GM21447 (cell line): ENCODE measurements around the gene CPNE2.
A peak's percentile ranks its signal among the peaks of the same experiment; 100 is the strongest.
"Not testable (repeated sequence)": the region's sequence is repeated elsewhere in the genome, so short reads cannot be mapped to it uniquely, and the experiment has no call there.

Experiments used
- ATAC-seq: cut with Tn5 transposase; IDR thresholded peaks from one replicate; pipeline ENCODE4 v1.9.1; 2021; ENCODE audit not compliant: unreplicated experiment

The CPNE2 gene

DNA sequence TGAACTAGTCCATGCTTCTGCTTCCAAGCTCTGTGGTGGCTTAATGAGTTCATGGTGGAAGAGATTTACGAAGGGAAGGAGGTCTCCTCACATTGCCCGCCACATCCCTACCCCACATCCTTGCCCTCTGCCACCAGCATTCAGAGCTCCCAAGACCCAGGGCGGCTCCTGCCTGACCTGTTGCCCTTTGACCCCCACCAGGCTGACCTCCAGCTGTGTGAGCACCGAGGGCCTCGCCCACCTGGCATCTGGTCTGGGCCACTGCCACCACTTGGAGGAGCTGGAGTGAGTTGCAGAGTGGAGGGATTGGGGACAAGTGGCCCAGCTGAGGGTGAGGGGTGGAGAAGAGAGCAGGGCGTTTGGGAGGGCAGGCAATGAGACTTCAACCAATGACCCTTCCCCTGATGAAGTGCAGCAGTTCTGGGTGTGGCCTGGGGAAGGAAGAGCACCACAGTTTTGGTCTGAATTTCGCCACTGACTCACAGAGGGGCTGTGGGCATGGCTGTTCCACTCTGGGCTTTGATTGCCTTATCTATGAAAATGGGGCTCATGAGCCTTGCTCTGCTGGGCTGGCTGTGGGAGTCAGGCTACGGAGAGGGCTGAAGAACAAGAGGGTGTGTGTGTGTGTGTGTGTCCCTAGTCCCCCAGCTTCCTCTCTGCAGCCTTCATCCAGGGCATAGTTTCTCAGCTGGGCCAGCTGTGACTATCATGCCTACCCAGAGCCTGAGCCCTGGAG, 22.6 kb upstream of the CPNE2 start:
- ATAC-seq: no peak

DNA sequence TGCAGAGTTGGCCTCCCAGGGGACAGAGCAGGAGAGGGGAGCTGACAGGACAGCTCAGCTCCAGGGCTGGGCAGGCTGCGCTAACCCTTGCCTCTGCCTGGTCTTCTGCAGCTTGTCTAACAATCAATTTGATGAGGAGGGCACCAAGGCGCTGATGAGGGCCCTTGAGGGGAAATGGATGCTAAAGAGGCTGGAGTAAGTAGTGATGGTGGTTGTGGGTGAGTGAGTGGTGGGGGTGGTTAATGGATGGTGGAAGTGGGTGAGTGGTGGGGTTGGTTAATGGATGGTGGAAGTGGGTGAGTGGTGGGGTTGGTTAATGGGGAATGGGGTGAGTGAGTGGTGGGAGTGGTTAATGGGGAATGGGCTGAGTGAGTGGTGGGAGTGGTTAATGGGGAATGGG, 22.0 kb upstream of the CPNE2 start:
- no peak for ATAC-seq

DNA sequence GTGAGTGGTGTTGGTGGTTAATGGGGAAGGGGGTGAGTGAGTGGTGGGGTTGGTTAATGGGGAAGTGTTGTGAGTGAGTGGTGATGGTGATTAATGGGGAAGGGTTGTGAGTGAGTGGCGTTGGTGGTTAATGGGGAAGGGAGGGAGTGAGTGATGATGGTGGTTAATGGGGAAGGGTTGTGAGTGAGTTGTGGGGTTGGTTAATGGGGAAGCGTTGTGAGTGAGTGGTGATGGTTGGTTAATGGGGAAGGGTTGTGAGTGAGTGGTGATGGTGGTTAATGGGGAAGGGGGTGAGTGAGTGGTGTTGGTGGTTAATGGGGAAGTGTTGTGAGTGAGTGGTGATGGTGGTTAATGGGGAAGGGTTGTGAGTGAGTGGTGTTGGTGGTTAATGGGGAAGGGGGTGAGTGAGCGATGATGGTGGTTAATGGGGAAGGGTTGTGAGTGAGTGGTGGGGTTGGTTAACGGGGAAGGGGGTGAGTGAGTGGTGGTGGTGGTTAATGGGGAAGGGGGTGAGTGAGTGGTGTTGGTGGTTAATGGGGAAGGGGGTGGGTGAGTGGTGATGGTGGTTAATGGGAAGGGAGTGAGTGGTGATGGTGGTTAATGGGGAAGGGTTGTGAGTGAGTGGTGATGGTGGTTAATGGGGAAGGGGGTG, 21.2 kb upstream of the CPNE2 start:
- not testable (repeated sequence) for ATAC-seq

DNA sequence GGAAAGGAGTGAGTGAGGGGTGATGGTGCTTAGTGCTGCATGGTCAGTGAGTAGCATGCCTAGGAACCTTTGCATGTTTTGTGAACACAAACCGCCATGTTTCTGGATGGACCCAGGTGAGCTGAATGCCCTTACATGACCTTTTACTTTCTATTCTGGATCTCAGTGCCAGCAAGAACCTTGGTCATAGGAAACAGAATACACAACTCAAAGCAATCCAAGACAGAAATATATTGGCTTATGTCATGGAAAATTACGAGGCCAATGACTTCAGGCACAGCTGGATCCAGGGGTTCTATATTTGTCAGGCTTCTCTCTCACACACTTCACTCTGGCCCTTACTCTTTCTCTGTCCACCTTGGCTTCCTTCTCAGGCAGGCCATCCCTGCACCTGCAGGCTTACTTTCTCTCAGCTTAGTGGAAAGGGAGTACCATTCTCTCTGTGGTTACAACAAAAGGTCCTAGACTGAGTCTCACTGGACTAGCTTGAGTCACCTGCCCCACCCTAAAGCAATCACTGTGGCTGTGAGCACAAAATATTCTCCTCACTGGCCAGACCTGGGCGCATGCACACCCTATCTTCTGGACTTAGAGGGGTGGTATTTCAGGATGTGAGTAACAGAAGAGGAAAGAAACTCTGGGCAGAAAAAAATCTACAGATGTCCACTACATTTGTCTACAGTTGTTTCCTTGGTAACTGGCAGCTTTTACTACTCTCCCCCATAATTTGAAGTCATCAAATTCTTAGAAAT, 20.4 kb upstream of the CPNE2 start:
- ATAC-seq: no peak

DNA sequence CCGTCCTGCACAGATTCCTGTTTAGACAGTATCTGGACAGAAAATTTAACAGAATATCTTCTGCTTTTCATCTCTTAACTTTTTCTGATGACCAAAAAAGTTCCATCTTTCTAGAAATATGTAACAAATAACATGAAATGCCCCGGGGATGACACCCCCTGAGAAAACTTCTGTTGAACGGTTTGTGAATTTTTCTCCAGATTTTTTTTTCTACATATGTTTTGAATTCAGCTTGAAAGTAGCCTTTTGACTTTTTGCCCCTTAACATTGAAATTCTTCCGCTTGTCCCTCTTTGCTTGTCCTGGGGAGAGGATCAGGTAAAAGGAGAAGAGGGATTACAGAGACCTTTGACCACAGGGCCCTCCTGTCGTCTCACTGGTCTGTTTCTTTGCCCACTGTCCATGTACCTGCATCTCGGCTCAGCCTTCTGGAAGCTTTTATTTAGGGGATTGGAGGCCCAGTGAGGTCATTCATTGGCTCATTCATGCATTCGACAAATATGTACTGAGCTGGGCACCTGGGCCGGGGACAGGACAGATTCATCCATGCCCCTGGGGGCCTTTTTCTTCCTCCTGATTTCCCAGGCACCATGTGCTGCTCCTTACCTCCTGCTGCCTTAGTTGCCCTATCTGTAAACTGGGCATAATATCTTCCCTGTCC, 19.6 kb upstream of the CPNE2 start:
- ATAC-seq: no peak

DNA sequence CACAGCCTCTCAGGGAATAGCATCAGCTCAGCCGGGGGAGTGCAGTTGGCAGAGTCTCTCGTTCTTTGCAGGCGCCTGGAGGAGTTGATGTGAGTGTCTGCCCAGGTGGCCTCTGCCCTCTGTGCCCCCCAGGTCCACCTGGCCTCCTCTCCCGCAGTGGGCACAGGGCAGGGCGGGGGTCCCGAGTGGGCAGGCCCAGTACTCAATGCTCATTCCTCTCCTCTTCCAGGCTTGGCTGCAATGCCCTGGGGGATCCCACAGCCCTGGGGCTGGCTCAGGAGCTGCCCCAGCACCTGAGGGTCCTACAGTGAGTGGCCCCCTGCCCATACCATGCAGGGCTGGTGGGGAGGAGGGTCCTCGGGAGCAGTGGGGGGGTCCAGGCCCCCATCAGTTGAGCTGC, 14.7 kb upstream of the CPNE2 start:
- ATAC-seq: no peak

DNA sequence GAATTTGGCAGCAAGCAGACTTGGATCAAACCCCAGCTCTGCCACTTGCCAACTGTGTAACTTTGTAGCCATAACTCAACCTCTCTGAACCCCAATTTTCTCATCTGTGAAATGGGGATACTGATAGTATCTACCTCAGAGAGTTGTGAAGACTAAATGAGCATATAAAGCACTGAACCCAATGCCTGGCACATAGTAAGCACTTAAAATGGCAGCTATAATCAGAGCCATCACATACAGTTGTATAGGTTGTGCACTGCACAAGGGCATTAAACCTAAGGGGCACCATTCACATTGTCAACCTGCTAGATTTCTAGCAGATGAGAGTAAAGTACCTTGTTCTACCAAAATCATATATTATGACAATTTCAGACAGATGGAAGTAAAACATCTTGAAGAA, 10.6 kb upstream of the CPNE2 start:
- no peak for ATAC-seq

DNA sequence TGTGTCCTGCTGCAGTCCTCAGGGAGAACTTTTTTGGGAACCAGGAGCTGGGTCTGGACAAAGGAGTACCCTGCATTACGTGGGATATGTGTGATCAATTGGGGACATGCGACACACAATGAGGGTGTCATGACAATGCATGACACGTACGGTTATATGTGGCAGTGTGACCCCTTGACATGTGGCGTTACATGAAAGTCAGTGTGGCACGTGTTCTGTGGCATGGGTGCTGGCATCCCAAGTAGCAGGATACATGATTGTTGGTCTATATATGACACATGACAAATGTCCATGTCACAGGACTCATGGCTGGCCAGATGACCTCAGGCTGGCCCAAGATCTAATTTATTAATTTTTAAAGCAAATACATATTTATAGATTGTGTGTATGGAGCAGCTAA, 9.7 kb upstream of the CPNE2 start:
- ATAC-seq: no peak

DNA sequence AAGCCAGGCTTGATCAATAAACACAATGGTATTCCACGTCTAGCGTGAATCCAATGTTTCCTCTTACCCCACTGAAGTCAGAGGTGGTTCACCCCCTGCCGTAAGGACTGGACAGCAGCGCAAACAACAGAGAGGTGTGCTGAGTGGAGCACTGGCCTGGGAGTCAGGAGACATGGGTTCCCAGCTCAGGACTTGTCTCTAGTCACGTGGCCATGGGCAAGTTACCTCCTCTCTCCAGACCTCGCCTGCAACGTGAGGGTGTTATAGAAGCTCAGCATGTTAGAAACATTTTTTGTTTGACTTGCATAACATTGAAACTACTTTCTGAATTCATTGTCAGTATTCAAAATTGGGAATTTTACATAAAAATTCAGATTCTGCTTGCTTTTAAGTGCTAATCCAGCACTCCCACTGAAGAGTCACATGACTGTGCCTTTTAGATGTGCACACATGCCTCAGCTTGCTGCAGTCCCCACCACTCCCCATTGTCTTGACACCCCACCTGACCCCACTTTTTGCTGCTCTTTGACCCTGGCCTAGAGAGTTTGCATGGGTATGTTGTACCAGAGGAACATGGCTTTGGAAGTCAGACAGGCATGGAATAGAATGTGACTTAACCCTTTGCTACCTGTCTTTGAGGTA, 8.8 kb upstream of the CPNE2 start:
- no peak for ATAC-seq

DNA sequence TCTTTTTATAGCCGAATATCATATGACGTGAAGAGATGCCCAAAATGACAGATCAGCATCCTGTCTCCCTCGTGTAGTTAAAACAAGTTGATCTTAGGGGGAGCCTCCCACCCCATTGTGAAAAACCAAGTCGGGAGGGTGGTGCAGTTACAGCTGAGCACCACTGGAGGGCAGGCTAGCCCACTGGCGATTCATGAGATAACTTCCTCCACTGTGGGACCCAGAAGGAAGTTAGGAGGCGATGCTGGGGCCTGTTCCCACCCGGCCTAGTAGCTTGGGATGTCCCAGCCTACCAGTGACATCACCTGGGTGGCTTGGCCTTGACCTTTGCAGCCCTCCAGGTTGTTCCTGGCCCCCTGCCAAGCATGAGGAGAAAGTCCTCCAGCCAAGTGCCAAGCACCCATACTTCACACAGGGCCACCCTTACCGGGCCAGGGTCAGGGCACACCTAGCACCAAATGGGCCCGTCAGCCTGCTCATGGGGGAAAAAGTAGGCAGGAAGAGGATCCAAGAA, 8.1 kb upstream of the CPNE2 start:
- peak; percentile 71 for ATAC-seq

DNA sequence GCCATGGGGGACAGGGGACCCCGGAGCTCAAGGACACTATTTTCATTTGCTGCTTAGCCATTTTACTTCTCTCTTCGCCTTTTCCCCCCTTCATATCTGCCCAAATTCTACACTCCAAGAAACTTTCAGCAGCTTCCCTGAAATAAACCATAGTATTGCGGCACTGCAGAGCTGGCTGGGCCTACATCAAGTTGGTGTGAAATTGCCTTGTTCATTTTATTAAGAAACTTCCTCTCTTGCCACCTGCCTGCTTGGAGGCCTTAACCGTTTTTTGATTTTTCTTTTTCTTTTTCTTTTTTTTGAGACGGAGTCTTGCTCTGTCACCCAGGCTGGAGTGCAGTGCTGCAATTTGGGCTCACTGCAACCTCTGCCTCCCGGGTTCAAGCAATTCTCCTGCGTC, 7.4 kb upstream of the CPNE2 start:
- ATAC-seq: no peak

DNA sequence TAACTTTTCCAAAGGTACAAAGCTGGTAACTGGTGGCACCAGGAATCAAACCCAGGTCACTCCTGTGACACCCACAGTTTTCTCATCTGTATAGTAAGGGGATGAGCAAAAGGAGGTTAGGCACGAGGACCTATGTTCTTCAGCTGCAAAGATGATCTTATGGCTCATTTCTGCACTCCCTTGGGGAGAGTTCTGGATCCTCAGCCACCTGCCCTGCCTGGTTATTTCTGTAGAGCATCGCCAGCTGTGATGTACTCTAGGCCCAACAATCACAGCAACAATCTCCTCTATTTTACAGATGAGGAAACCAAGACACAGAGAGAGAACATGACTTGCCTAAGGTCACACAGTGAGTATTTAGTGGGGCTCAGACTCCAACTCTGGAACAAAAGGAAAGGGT, 5.4 kb upstream of the CPNE2 start:
- no peak for ATAC-seq

DNA sequence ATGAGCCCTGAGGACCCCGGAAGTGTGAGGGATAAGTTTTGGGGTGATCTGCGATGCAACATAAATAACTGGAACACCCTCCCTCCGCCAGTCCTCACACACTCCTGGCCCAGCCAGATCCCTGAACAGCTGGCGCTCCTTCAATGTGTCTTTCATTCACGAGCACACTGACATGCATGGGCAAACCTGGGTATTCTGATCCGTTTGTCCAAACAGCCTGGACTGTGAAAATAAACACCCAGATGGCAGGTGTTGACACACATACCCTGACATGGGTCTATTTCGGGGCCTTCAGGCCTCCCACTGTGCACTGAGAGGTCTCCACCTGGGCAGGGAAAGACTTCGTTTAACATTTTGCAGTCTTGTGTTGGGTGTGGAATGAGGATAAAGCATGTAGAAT, 3.0 kb upstream of the CPNE2 start:
- no peak for ATAC-seq

DNA sequence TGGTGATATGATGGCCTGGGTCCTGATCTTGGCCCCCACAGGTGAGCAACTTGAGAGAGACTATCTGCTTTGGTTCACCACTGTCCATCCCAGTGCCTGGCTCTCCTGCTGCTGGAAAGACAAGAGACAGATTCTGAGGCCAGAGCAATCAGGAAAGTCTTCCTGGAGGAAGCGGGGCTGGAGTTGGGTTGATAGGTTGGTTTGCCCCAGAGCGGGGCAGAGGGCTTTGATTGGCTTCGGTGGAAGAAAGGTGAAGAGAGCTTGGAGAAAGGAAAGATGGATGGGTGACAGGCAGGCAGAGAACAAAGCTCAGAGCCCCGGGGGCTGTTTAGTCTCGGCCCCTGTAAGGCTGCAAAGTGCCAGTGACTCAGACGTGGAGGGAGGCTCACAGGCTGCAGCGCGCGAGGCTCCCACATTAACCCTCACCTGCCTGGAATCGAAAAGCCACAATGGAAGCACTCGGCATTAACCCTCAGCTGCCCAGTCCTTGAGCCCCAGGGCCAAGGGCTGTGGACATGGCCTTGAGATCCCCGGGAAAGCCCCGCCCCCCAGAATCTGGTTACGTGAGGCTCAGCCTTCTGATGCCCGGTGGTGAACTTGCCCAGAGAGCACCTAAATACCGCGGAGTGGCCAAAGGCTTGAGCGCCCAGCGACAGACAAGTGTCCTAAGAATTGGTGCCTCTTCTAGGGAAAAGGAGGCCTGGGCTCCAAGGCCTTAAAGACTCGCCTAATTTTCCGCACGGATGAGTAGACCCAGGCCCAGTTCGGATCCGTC, 996 bp upstream of the CPNE2 start:
- ATAC-seq: no peak

DNA sequence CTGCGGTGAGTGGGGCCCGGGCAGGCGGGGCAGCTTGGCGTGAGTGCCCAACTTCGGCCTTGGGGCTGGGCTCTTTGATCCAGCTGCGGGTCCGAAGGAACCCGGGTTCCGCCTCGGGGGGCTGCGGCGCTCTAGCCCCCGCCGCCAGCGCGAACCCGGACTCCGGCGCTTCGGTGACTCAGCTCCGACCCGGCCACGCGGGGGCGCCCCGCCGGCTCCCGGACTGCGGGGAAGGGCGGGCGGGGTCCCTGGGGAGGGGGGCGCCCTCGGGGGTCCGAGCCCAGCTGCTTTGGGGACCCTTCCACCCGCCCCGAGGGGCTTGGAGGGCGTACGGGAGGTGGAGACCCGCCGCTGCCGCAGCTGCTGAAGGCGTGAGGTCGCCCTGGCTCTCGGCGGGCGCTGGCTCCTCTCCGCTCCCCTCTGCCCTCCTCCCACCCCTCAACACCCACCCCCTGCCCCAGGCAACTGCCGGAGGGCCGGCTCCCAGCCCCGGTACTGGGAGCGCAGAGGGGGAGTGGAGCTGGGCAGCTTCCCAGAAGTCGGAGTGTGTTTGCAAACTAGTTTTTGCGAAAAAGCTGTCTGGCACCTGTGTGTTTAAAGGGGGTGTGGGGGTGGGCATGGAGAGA, 516 bp downstream of the CPNE2 start:
- ATAC-seq: no peak

DNA sequence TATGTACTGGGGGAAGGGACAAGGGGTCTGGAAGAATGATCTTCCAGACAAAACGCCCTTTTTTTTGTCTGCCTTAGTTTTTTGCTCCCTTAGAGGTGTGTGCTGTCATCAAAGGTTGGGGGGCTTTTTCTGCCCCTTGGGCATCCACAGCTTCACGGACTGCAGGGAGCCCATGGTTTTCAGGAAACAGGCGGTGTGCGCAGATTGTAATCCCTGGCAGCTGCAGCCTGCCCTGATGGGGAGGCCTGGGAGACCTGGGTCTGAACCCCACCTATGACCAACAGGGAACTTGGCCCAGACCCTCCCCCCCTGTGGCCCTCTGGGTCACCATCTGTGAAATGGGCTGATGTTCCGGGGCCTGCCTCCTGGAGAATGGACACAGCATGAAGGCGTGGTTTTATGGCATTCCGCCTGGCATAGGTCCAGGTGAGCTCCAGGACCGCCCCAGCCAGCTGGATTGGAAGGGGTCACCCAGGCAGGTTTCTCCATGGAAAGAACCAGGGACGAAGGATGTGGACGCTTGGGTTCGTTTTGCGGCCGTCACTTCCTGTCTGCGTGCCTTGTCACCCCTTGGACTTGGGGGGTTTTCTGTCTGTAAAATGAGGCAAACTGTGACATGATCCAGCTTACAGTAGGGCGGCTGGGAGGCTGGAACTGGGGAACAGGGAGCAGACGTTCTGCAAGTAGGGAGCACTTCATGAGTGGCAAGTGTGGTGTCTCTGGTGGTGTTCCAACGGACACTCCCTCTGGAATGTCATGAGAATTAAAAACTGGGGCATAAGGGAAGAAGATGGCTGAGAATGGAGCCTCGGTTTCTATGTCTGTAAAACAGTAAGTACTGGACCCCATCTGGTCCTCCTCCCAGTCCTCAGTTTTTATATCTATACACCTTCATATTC, 1.5 kb downstream of the CPNE2 start:
- no peak for ATAC-seq

DNA sequence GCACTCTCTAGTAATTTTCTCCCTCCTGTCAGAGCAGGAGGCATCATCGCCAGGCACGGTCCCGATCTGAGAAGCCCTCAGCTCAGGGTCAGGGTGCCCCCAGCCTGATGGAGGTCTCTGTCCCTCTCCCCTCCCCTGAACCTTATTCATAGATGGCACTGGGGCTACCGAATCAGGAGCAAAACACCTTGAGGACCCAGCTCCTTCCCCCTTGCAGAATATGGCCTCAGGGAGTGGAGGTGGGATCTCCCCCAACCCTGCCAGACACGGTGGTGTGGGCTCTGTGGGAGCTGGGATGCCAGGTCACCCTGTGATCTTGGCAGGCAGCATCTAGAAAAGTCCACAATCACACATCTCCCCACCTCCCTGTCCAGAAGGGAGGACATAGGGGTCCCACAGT, 2.5 kb downstream of the CPNE2 start:
- no peak for ATAC-seq

DNA sequence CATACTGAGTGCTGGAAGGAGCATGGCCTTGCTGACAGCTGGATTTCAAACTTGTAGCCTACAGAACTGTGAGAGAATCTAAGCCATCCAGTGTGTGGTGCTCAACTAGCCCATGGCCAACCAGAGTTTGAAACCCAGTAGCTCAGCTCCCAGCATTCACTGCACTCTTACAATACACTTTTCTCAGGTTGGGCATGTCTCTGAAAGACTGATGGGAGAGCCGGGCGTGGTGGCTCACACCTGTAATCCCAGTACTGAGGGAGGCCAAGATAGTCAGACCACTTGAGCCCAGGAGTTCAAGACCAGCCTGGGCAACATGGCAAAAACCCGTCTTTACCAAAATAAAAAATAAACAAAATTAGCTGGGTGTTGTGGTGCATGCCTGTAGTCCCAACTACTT, 3.8 kb downstream of the CPNE2 start:
- ATAC-seq: no peak

DNA sequence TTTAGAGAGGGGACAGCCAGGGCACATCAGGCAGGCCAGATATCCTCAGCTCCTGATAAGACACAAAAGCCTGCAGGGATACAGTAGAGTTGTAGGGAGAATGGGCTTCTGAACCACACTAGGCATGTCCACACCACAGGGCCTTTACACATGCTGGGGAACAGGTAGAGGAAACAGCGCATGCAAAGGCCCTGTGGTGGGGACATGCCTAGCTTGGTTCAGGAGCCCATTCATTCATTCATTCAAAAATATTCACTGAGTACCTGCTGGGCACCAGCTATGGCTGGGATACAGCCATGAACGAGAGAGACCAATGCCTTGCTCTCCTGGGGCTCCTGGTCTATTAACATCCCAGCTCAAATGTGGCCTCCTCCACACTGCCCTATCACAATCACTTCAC, 4.4 kb downstream of the CPNE2 start:
- no peak for ATAC-seq
